Epithelial cell of proximal tubule (primary cell): ENCODE data around the gene TNFRSF11A. TPM values are rescaled to one million over a fixed set of nuclear protein-coding genes. Genes with fewer than 3 reads are reported as not detected.

Source experiments
- DNase-seq: peaks from one replicate; pipeline ENCODE4 v3.0.0-alpha.2; 2011; ENCODE audit warnings: low read depth
- H3K4me3 ChIP-seq: 2 replicates; pipeline ENCODE4 v1.5.1; 2011; ENCODE audit warnings: low read depth, mild to moderate bottlenecking, low read length
- CTCF ChIP-seq: conservative IDR thresholded peaks from 2 replicates; pipeline ENCODE4 v1.5.1; 2012; ENCODE audit warnings: low read depth, mild to moderate bottlenecking, low read length
- total RNA-seq: library from RNA; depleted of rRNA; stranded (reverse); fragments of >200 nt; gene quantifications from 2 replicates; pipeline ENCODE4 v1.2.3, GENCODE V29; 2015

TNFRSF11A gene
- total RNA-seq, 1 donor from 2014 or later: 4.2 TPM

GRCh38 chr18:62282188-62282629, 42.9 kb upstream of the TNFRSF11A start:
- no peak for DNase-seq
- H3K4me3 ChIP-seq: no peak overlapping the region
- no peak for TF ChIP-seq CTCF

GRCh38 chr18:62284637-62285036, 40.5 kb upstream of the TNFRSF11A start:
- DNase-seq: no peak
- H3K4me3 ChIP-seq: no peak overlapping the region
- no peak for TF ChIP-seq CTCF

GRCh38 chr18:62285281-62285680, 39.8 kb upstream of the TNFRSF11A start:
- no peak overlapping the region for H3K4me3 ChIP-seq
- TF ChIP-seq CTCF: no peak
- no peak for DNase-seq

- no peak for TF ChIP-seq CTCF
- peak; percentile 13 for DNase-seq
- H3K4me3 ChIP-seq: no peak overlapping the region
These were observed 37.1 kb upstream of the TNFRSF11A start for GRCh38 chr18:62287781-62288664.

- H3K4me3 ChIP-seq: no peak overlapping the region
- no peak for DNase-seq
- TF ChIP-seq CTCF: no peak
These were observed 36.5 kb upstream of the TNFRSF11A start for GRCh38 chr18:62288665-62289008.

GRCh38 chr18:62289047-62289446, 36.1 kb upstream of the TNFRSF11A start:
- DNase-seq: no peak
- TF ChIP-seq CTCF: no peak
- no peak overlapping the region for H3K4me3 ChIP-seq

- no peak for TF ChIP-seq CTCF
- no peak for DNase-seq
- no peak overlapping the region for H3K4me3 ChIP-seq
These were observed 31.0 kb upstream of the TNFRSF11A start for GRCh38 chr18:62294073-62294472.
